CD4-positive, alpha-beta T cell (primary cell): Measurements from ENCODE around the gene SPACA6. TPM values are rescaled to one million over a fixed set of nuclear protein-coding genes. Genes with fewer than 3 reads are reported as not detected.

ENCODE experiments used
- ATAC-seq: fragments of 200-7000 bp; cut with Tn5 transposase; one replicate; pipeline ENCODE4 v1.10.0; 2022; ENCODE audit warnings: mild to moderate bottlenecking; ENCODE audit not compliant: poor library complexity
- CTCF ChIA-PET: fragments of 350-600 bp; sonication (Branson Sonifier 250); formaldehyde crosslinking; loops from one replicate; lab custom pipeline; 2021; ENCODE audit warnings: antibody characterized with exemption, inconsistent platforms; lab: Charles Lee
- POLR2A ChIA-PET: fragments of 350-600 bp; sonication (Branson Sonifier 250); formaldehyde crosslinking; loops from one replicate; lab custom pipeline; 2021; ENCODE audit warnings: antibody characterized with exemption, inconsistent platforms; lab: Charles Lee
- DNase-seq, 14 experiments: peaks; one replicate each; pipeline ENCODE4 v3.0.0-alpha.2; 2013 to 2020; ENCODE audit warnings: mixed read lengths in 2 of 14
- H3K27ac ChIP-seq, 2 donors: one replicate each; pipeline versions ENCODE4 v1.5.1 to v1.7.0; 2013; ENCODE audit warnings: low read length in 2 of 2, low read depth in 1 of 2, mild to moderate bottlenecking in 1 of 2
- H3K27me3 ChIP-seq, 2 experiments: 1 replicate in 1 of 2; 2 replicates in 1 of 2; pipeline versions ENCODE4 v1.6.1 to v1.7.0; 2013; ENCODE audit warnings: low read length in 2 of 2, control low read depth in 1 of 2, mild to moderate bottlenecking in 1 of 2, moderate library complexity in 1 of 2; ENCODE audit not compliant: insufficient read depth in 2 of 2, control insufficient read depth in 1 of 2
- H3K36me3 ChIP-seq: one replicate; pipeline ENCODE4 v1.6.1; 2013; ENCODE audit warnings: low read length, control low read depth; ENCODE audit not compliant: insufficient read depth
- H3K4me1 ChIP-seq: one replicate; pipeline ENCODE4 v1.6.1; 2013; ENCODE audit warnings: low read length, control low read depth; ENCODE audit not compliant: insufficient read depth
- H3K4me3 ChIP-seq: one replicate; pipeline ENCODE4 v1.5.1; 2013; ENCODE audit warnings: mild to moderate bottlenecking, low read length, moderate library complexity
- H3K9me3 ChIP-seq, 2 experiments: 1 replicate in 1 of 2; 2 replicates in 1 of 2; pipeline versions ENCODE4 v1.6.1 to v1.7.0; 2013; ENCODE audit warnings: low read length in 2 of 2, mild to moderate bottlenecking in 2 of 2, control low read depth in 1 of 2, moderate library complexity in 1 of 2; ENCODE audit not compliant: control insufficient read depth in 1 of 2, insufficient read depth in 1 of 2
- H3K27ac Mint-ChIP-seq: one replicate; pipeline ENCODE4 v1.8.0; 2020; ENCODE audit warnings: mixed read lengths
- H3K27me3 Mint-ChIP-seq: one replicate; pipeline ENCODE4 v1.8.0; 2021; ENCODE audit warnings: mixed read lengths
- H3K36me3 Mint-ChIP-seq: one replicate; pipeline ENCODE4 v1.8.0; 2021; ENCODE audit warnings: low read depth, mixed read lengths
- H3K4me1 Mint-ChIP-seq: one replicate; pipeline ENCODE4 v1.8.0; 2021; ENCODE audit warnings: low read depth, mixed read lengths
- H3K4me3 Mint-ChIP-seq: one replicate; pipeline ENCODE4 v1.8.0; 2020; ENCODE audit warnings: mild to moderate bottlenecking, mixed read lengths
- H3K9me3 Mint-ChIP-seq: one replicate; pipeline ENCODE4 v1.8.0; 2020; ENCODE audit warnings: mixed read lengths
- intact Hi-C, 2 experiments: fragments of 100-400 bp; cut with DNase I in 1 of 2; cut with micrococcal nuclease in 1 of 2; formaldehyde crosslinking; loops; one replicate each; pipeline versions ENCODE4 v1.15.1 to v1.9.0; 2023 to 2025; cut with DNase I, micrococcal nuclease
- total RNA-seq, 174 experiments: library from RNA in 2 of 174; stranded (reverse) in 2 of 174; gene quantifications; one replicate each; pipeline ENCODE4 v1.2.3 and lab custom pipeline; 2021 to 2026
- TF ChIP-seq, protein P1 (sequence below): fragments of 200-600 bp; IDR thresholded peaks from one replicate; pipeline ENCODE4 v1.8.0; 2022; ENCODE audit warnings: antibody characterized with exemption, mild to moderate bottlenecking

Gene SPACA6
- total RNA-seq, 2 experiments from 2014 or later: 2.8 to 3.6 TPM

DNA sequence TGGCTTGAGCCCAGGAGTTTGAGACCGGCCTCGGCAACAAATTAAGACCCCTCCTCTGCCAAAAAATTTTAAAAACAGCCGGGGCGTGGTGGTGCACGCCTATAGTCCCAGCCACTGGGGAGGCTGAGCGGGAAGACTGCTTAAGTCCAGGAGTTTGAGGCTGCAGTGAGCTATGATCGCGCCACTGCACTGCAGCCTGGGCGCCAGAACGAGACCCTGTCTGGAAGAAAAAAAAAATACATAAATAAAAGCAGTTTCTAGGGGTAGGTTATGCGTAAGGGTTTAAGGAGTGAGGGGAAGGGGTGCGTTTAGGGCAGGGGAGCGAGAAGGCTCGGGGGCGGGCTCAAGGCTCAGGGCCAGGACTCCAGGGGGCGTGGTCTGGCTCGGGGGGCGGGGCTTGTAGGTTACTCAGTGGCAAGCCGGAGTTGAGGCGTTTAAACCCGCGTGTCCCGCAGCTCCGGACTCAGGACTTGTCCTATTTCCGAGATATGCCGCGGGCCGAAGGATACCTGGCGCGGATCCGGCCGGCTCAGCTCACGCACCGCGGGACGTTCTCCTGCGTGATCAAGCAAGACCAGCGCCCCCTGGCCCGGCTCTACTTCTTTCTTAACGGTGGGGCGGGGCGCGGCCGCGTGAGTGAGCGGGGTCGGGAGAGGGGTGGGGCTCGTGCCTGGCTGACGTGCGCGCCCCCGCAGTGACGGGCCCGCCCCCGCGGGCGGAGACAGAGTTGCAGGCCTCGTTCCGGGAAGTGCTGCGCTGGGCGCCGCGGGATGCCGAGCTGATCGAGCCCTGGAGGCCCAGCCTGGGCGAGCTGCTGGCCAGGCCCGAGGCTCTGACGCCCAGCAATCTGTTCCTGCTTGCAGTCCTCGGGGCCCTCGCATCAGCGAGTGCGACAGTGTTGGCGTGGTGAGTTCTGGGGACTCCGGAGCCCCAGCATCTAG lies 10.7 kb downstream of the SPACA6 start:
- Histone ChIP-seq H3K9me3 (peaks cover 0 to 13% of the 10 kb centered on the region in 2 experiments), H3K4me3 (peak overlapping the region; percentile 91), H3K27me3 (no peaks in the 10 kb centered on the region), H3K36me3 (peaks cover 18% of the 10 kb centered on the region), H3K4me1 (peaks cover 34% of the 10 kb centered on the region), H3K27ac (peak overlapping the region; percentile 66 to 82)
- Mint-ChIP-seq H3K36me3 (peaks cover 24% of the 10 kb centered on the region), H3K27me3 (no peaks in the 10 kb centered on the region), H3K9me3 (no peaks in the 10 kb centered on the region), H3K4me3 (peak overlapping the region; percentile 93), H3K27ac (peak overlapping the region; percentile 84), H3K4me1 (peaks cover 46% of the 10 kb centered on the region)
- intact Hi-C loops: loop anchor here in 1 of 2 experiments (1.0 to 10.0 kb wide), 6 partner anchors 110 to 599 kb away; partner anchors contain the start of genes CTU1, ZNF175 and ZNF613
- ChIA-PET CTCF (interaction anchor here (1.1 to 1.5 kb wide), 3 partner anchors 13 to 47 kb away, joined by 3 to 5 read pairs (median 4); no protein-coding TSS in a partner anchor), POLR2A (interaction anchor here (1.0 to 1.9 kb wide), 8 partner anchors 13 to 1662 kb away, joined by 3 to 13 read pairs (median 4); partner anchors contain the start of genes ZNF175 and ZNF525)
- DNase-seq (peak; percentile 93 to 99 (median 97)), ATAC-seq (peak; percentile 89)
- TF ChIP-seq, protein P1, sequence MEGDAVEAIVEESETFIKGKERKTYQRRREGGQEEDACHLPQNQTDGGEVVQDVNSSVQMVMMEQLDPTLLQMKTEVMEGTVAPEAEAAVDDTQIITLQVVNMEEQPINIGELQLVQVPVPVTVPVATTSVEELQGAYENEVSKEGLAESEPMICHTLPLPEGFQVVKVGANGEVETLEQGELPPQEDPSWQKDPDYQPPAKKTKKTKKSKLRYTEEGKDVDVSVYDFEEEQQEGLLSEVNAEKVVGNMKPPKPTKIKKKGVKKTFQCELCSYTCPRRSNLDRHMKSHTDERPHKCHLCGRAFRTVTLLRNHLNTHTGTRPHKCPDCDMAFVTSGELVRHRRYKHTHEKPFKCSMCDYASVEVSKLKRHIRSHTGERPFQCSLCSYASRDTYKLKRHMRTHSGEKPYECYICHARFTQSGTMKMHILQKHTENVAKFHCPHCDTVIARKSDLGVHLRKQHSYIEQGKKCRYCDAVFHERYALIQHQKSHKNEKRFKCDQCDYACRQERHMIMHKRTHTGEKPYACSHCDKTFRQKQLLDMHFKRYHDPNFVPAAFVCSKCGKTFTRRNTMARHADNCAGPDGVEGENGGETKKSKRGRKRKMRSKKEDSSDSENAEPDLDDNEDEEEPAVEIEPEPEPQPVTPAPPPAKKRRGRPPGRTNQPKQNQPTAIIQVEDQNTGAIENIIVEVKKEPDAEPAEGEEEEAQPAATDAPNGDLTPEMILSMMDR: peak; percentile 55

DNA sequence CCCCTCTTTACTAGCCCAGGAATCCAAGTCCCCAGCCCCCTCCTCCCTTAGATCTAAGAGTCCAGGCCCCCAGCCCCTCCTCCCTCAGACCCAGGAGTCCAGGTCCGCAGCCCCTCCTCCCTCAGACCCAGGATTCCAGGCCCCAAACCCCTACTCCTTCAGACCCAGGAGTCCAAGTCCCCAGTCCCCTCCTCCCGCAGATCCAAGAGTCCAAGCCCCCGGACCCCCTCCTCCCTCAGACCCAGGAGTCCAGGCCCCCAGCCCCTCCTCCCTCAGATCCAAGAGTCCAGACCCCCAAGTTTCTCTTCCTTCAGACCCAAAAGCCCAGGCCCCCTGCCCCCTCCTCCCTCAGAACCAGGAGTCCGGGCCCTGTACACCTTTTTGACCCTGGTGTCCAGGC lies 11.5 kb downstream of the SPACA6 start:
- Mint-ChIP-seq H3K9me3 (no peaks in the 10 kb centered on the region), H3K4me3 (peak overlapping the region; percentile 93), H3K36me3 (peaks cover 24% of the 10 kb centered on the region), H3K27me3 (no peaks in the 10 kb centered on the region), H3K4me1 (peaks cover 46% of the 10 kb centered on the region), H3K27ac (peak overlapping the region; percentile 84)
- H3K9me3 ChIP-seq: peaks cover 0 to 13% of the 10 kb centered on the region in 2 experiments
- intact Hi-C loops: loop anchor here in 1 of 2 experiments (1.0 to 10.0 kb wide), 6 partner anchors 110 to 600 kb away; partner anchors contain the start of genes CTU1, ZNF175 and ZNF613
- POLR2A ChIA-PET: interaction anchor here (1.0 to 1.9 kb wide), 6 partner anchors 14 to 1662 kb away, joined by 3 to 13 read pairs (median 4); partner anchors contain the start of genes ZNF175 and ZNF525
- TF ChIP-seq, protein P1: no peak
- peaks cover 18% of the 10 kb centered on the region for H3K36me3 ChIP-seq
- no peaks in the 10 kb centered on the region for H3K27me3 ChIP-seq
- H3K27ac ChIP-seq: peak overlapping the region; percentile 66 to 82
- DNase-seq (no peak), ATAC-seq (no peak)
- H3K4me3 ChIP-seq: peak overlapping the region; percentile 91
- H3K4me1 ChIP-seq: peaks cover 34% of the 10 kb centered on the region
- CTCF ChIA-PET: interaction anchor here (0.6 to 1.4 kb wide), 3 partner anchors 43 to 127 kb away, joined by 3 to 5 read pairs (median 4); no protein-coding TSS in a partner anchor

DNA sequence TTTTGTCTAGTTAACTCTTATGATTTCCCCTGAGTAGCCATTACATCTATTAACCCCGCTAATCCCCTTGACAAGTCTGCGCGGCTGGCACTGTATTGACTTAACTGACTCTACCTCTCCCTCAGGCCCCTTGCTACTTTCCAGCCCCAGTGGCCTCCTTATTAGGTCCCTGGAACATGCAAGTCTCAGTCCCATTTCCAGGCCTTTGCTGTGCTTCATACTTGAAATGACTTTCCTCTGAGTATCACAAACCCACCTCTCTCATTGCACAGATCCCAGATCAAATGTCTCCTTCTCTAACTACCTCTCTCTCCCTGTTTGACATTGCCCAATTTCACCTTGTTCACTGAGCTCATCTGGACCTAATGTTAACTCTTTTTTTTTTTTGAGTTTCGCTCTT lies 13.2 kb downstream of the SPACA6 start:
- peaks cover 18% of the 10 kb centered on the region for H3K36me3 ChIP-seq
- H3K27ac ChIP-seq: no peak overlapping the region
- peaks cover 24% of the 10 kb centered on the region for H3K36me3 Mint-ChIP-seq
- H3K4me3 Mint-ChIP-seq: peak overlapping the region; percentile 76
- ATAC-seq (no peak), DNase-seq (no peak)
- no peaks in the 10 kb centered on the region for H3K27me3 ChIP-seq
- H3K9me3 Mint-ChIP-seq: no peaks in the 10 kb centered on the region
- H3K4me3 ChIP-seq: no peak overlapping the region
- peak overlapping the region; percentile 84 for H3K27ac Mint-ChIP-seq
- TF ChIP-seq, protein P1: no peak
- H3K4me1 Mint-ChIP-seq: peaks cover 45% of the 10 kb centered on the region
- H3K4me1 ChIP-seq: peaks cover 34% of the 10 kb centered on the region
- H3K27me3 Mint-ChIP-seq: no peaks in the 10 kb centered on the region
- intact Hi-C loops: loop anchor here in 1 of 2 experiments (10.0 kb wide), 2 partner anchors 219 to 601 kb away; partner anchors contain the start of genes CTU1 and ZNF613
- CTCF ChIA-PET: no interaction called here
- POLR2A ChIA-PET: no interaction called here
- H3K9me3 ChIP-seq: peaks cover 0 to 13% of the 10 kb centered on the region in 2 experiments
